ENCODE measurements around the gene SLC26A1.

Gene SLC26A1

GRCh38 chr4:954211-955020, 38.8 kb downstream of the SLC26A1 start:
- no peak for TF ChIP-seq CTCF (IDR thresholded peaks at IDR 0.05; ENCODE audit: low read depth, low read length)
- DNase-seq = no peak
- H3K36me3 ChIP-seq = peaks cover 10% of the 10 kb centered on the region
- no peaks in the 10 kb centered on the region for H3K9me3 ChIP-seq (ENCODE audit: severe bottlenecking)
- H3K27ac ChIP-seq = no peak overlapping the region
- no peaks in the 10 kb centered on the region for H3K27me3 ChIP-seq (ENCODE audit: insufficient read depth, low read depth, severe bottlenecking)
- no peak overlapping the region for H3K4me3 ChIP-seq (ENCODE audit: low read depth, low read length)

GRCh38 chr4:953574-953915, 39.7 kb downstream of the SLC26A1 start:
- Histone ChIP-seq H3K27me3 (ENCODE audit: insufficient read depth, low read depth, severe bottlenecking) (no peaks in the 10 kb centered on the region), H3K9me3 (ENCODE audit: severe bottlenecking) (no peaks in the 10 kb centered on the region), H3K27ac (no peak overlapping the region), H3K36me3 (peaks cover 10% of the 10 kb centered on the region), H3K4me3 (ENCODE audit: low read depth, low read length) (no peak overlapping the region)
- DNase-seq = no peak
- no peak for TF ChIP-seq CTCF (IDR thresholded peaks at IDR 0.05; ENCODE audit: low read depth, low read length)

DNA sequence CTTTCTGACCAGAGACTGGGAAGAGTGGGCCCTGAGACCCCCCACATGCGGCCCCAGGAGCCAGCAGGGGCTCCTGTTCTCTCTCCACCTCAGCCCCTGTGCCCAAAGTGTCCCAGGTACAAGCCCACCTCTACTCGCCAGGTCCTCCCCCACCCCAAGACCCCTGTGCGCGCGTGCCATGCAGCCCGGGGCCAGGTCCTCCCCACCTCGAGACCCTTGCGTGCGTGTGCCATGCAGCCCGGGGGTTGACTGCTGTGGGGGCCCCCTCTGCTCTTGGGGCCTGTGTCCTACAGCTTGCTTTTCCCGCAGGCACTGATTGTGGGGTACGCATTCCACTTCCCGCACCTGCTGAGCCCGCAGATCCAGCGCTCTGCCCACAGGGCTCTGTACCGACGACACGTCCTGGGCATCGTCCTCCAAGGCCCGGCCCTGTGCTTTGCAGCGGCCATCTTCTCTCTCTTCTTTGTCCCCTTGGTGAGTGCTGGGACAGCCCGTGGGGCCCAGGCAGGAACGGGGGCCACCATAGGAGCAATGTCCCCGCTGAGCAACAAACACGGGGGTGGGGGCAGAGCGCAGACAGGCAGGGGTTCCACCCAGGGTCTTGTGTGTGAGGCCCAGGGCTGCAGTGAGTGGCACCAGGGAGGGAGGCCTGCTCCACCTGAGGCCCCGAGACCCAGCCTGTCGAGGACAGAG, 40.2 kb downstream of the SLC26A1 start:
- Histone ChIP-seq H3K9me3 (ENCODE audit: severe bottlenecking) (no peaks in the 10 kb centered on the region), H3K27me3 (ENCODE audit: insufficient read depth, low read depth, severe bottlenecking) (no peaks in the 10 kb centered on the region), H3K36me3 (peaks cover 10% of the 10 kb centered on the region), H3K4me3 (ENCODE audit: low read depth, low read length) (no peak overlapping the region), H3K27ac (no peak overlapping the region)
- no peak for DNase-seq
- no peak for TF ChIP-seq CTCF (IDR thresholded peaks at IDR 0.05; ENCODE audit: low read depth, low read length)

GRCh38 chr4:951594-952468, 41.4 kb downstream of the SLC26A1 start:
- Histone ChIP-seq H3K27ac (no peak overlapping the region), H3K4me3 (ENCODE audit: low read depth, low read length) (no peak overlapping the region), H3K27me3 (ENCODE audit: insufficient read depth, low read depth, severe bottlenecking) (no peaks in the 10 kb centered on the region), H3K36me3 (peaks cover 10% of the 10 kb centered on the region), H3K9me3 (ENCODE audit: severe bottlenecking) (no peaks in the 10 kb centered on the region)
- no peak for DNase-seq
- TF ChIP-seq CTCF (IDR thresholded peaks at IDR 0.05; ENCODE audit: low read depth, low read length) = no peak

GRCh38 chr4:951186-951585, 42.0 kb downstream of the SLC26A1 start:
- Histone ChIP-seq H3K27me3 (ENCODE audit: insufficient read depth, low read depth, severe bottlenecking) (no peaks in the 10 kb centered on the region), H3K36me3 (peaks cover 10% of the 10 kb centered on the region), H3K9me3 (ENCODE audit: severe bottlenecking) (no peaks in the 10 kb centered on the region), H3K4me3 (ENCODE audit: low read depth, low read length) (no peak overlapping the region), H3K27ac (no peak overlapping the region)
- no peak for TF ChIP-seq CTCF (IDR thresholded peaks at IDR 0.05; ENCODE audit: low read depth, low read length)
- no peak for DNase-seq

Data from WERI-Rb-1 (cell line).